GM13976 (cell line): Measurements from ENCODE around the gene FARS2.

ENCODE experiments used
- DNase-seq: peaks from one replicate; pipeline ENCODE4 v3.0.0; 2012; ENCODE audit warnings: low spot score
- CTCF ChIP-seq: IDR thresholded peaks from 2 replicates; pipeline ENCODE4 v1.5.1; 2012; ENCODE audit warnings: borderline replicate concordance, mild to moderate bottlenecking; ENCODE audit not compliant: insufficient read depth; ENCODE audit errors: extremely low read depth, missing control alignments, control extremely low read depth
- in situ Hi-C: fragments of 300-500 bp; cut with MboI; formaldehyde crosslinking; loops from one replicate; pipeline ENCODE4 v1.12.0; 2022; ENCODE audit warnings: low sequenced_read_pairs, mixed read lengths, inconsistent platforms; ENCODE audit not compliant: unreplicated experiment

Gene FARS2

DNA sequence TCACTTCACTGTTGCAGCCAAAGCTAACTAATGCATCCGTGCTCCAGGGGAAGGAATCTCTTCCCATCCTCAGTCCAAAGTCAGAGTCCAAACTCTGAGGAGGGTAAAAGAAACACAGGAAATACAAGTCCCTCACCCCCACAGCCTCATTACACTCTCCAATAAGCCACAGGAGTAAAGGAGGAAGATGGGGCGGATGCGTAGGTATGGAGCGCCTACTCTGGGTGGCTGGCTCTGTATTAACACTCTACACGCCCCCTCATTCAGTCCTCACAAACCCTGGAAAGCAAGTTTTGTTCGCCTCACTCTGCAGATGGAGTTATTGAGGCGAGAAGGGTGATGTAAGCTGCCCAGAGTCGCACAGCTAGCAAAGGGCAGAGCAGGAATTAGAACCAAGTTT, 502.6 kb downstream of the FARS2 start:
- peak; percentile 50 for DNase-seq
- in situ Hi-C loops = no loop called here
- no peak for TF ChIP-seq CTCF

DNA sequence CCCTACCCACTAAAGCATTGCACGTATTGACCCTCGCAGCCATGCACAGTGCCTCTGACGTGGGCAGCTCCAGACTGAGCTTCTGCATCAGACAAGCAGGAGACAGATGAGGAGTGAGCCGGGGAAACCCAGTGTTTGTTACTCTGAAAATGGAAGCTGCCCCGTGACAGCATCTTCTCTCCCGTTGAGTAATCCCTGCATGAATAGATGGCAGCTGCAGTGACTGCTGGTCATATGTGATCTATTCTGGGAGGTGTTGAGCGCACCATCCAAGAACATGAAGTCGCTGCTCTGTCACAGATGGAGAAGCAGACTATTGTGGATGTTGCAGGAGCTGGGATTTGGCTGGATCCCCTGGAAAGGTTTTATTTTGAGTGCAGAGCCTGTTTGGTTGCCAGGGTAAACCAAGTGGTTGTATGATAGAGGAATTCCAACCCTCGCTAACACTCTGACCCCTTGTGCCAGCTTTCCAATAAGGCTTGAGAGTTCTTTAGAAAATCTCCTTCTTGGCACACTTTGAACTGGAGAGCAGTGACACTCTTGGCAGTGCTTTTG, 503.2 kb downstream of the FARS2 start:
- TF ChIP-seq CTCF = no peak
- DNase-seq = peak; percentile 65
- in situ Hi-C loops = no loop called here

GRCh38 chr6:5765141-5765760, 503.9 kb downstream of the FARS2 start:
- in situ Hi-C loops = no loop called here
- DNase-seq = no peak
- TF ChIP-seq CTCF = no peak

- no peak for DNase-seq
- in situ Hi-C loops = no loop called here
- TF ChIP-seq CTCF = no peak
Observed at GRCh38 chr6:5766260-5766659, 504.9 kb downstream of the FARS2 start.

- TF ChIP-seq CTCF = no peak
- DNase-seq = no peak
- in situ Hi-C loops = no loop called here
Observed at GRCh38 chr6:5767471-5767870, 506.2 kb downstream of the FARS2 start.

GRCh38 chr6:5771211-5771610, 509.9 kb downstream of the FARS2 start:
- TF ChIP-seq CTCF = no peak
- no peak for DNase-seq
- in situ Hi-C loops = no loop called here
